Cardiac muscle cell (in vitro differentiated cells and primary cell): ENCODE measurements around the gene MAST3. TPM values are rescaled to one million over a fixed set of nuclear protein-coding genes. Genes with fewer than 3 reads are reported as not detected.

Experiments
- DNase-seq, 2 donors: peaks; one replicate each; pipeline versions ENCODE4 v3.0.0 to v3.0.0-alpha.2; 2010 to 2017; ENCODE audit warnings: low read depth in 1 of 2, low spot score in 1 of 2
- H3K27ac ChIP-seq: fragments of 200-600 bp; sonication (generic); 2 replicates; pipeline ENCODE4 v1.5.1; 2016
- H3K27me3 ChIP-seq: fragments of 200-600 bp; sonication (generic); 2 replicates; pipeline ENCODE4 v1.6.0; 2016; ENCODE audit warnings: control low read depth
- H3K36me3 ChIP-seq: fragments of 200-600 bp; sonication (generic); 2 replicates; pipeline ENCODE4 v1.5.1; 2016; ENCODE audit warnings: control low read depth
- H3K4me1 ChIP-seq: fragments of 200-600 bp; sonication (generic); 2 replicates; pipeline ENCODE4 v1.8.1; 2017; ENCODE audit warnings: low read depth, mild to moderate bottlenecking, mixed run types
- H3K4me3 ChIP-seq: fragments of 200-600 bp; sonication (generic); 2 replicates; pipeline ENCODE4 v1.5.1; 2016; ENCODE audit warnings: mild to moderate bottlenecking
- H3K9me3 ChIP-seq: fragments of 200-600 bp; sonication (generic); 2 replicates; pipeline ENCODE4 v1.5.1; 2017; ENCODE audit warnings: low read depth, mild to moderate bottlenecking, control low read depth
- polyA plus RNA-seq: library from polyadenylated mRNA; unstranded; fragments of >200 nt; fragmentation: Nextera tagmentation; extraction: Ambion mirVana; gene quantifications from 2 replicates; pipeline ENCODE4 v1.2.1, GENCODE V29; 2016
- total RNA-seq: library from RNA; depleted of rRNA; stranded (reverse); fragments of >200 nt; gene quantifications from 2 replicates; pipeline ENCODE4 v1.2.3, GENCODE V29; 2016
- TF ChIP-seq, protein P1 (sequence below): IDR thresholded peaks from 2 replicates; pipeline ENCODE4 v1.5.1; 2012; ENCODE audit warnings: low read depth, mild to moderate bottlenecking, low read length

Gene MAST3
- total and polyA plus RNA-seq, 2 experiments from 2014 or later = 5.5 to 8.1 TPM

DNA sequence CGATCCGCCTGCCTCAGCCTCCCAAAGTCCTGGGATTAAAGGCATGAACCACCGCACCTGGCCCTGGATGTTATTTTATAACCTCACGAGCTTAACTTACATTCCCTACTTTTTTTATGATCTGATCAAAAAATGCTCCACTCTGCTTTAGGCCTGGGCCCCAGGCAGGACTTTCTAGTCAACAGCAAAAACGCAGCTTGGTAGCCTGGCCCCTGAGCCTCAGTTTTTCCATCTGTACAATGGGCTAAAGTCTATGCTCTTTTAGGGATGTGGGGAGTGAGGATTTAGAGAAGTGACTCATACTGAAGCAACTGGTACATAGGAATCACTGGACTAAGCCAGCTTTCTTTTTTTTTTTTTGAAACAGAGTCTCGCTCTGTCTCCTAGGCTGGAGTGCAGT lies 43.5 kb downstream of the MAST3 start:
- Histone ChIP-seq H3K27me3 (no peaks in the 10 kb centered on the region), H3K36me3 (peaks cover 8% of the 10 kb centered on the region), H3K27ac (no peak overlapping the region), H3K4me1 (no peaks in the 10 kb centered on the region), H3K9me3 (no peaks in the 10 kb centered on the region), H3K4me3 (no peak overlapping the region)
- TF ChIP-seq, protein P1, sequence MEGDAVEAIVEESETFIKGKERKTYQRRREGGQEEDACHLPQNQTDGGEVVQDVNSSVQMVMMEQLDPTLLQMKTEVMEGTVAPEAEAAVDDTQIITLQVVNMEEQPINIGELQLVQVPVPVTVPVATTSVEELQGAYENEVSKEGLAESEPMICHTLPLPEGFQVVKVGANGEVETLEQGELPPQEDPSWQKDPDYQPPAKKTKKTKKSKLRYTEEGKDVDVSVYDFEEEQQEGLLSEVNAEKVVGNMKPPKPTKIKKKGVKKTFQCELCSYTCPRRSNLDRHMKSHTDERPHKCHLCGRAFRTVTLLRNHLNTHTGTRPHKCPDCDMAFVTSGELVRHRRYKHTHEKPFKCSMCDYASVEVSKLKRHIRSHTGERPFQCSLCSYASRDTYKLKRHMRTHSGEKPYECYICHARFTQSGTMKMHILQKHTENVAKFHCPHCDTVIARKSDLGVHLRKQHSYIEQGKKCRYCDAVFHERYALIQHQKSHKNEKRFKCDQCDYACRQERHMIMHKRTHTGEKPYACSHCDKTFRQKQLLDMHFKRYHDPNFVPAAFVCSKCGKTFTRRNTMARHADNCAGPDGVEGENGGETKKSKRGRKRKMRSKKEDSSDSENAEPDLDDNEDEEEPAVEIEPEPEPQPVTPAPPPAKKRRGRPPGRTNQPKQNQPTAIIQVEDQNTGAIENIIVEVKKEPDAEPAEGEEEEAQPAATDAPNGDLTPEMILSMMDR = no peak
- DNase-seq = no peak

DNA sequence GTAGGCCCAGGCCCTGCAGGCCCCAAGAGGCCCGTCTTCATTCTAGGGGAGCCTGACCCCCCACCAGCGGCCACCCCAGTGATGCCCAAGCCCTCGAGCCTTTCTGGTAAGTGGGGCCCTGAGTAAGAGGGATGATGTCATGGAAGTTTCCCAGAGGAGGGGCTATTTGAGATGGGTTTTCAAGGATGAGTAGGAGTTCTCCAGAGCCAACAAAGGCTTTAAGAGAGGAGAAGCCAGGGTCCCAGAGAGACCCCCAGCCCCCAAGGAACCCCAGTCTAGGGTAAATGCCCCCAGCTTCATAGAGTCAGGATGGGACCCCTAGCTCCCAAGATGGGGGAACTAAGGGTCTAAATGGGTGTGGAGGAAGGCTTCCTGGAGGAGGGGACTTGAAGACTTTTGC lies 46.3 kb downstream of the MAST3 start:
- TF ChIP-seq, protein P1 = no peak
- H3K27ac ChIP-seq = no peak overlapping the region
- H3K9me3 ChIP-seq = no peaks in the 10 kb centered on the region
- H3K27me3 ChIP-seq = no peaks in the 10 kb centered on the region
- peaks cover 8% of the 10 kb centered on the region for H3K36me3 ChIP-seq
- no peak for DNase-seq
- H3K4me3 ChIP-seq = no peak overlapping the region
- no peaks in the 10 kb centered on the region for H3K4me1 ChIP-seq

DNA sequence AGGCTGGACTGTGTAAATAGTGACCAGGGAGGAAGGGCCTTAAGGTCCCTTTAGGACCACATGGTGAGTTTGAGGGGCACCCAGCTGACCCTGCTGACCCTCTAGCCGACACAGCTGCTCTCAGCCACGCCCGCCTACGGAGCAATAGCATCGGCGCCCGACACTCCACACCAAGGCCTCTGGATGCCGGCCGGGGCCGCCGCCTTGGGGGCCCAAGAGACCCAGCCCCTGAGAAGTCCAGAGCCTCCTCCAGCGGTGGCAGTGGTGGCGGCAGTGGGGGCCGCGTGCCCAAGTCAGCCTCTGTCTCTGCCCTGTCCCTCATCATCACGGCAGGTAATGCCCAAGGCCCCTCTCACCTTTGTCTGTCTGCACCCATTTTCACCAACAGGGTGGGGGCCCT lies 46.8 kb downstream of the MAST3 start:
- no peak overlapping the region for H3K4me3 ChIP-seq
- H3K4me1 ChIP-seq = no peaks in the 10 kb centered on the region
- no peak overlapping the region for H3K27ac ChIP-seq
- no peak for DNase-seq
- TF ChIP-seq, protein P1 = no peak
- H3K9me3 ChIP-seq = no peaks in the 10 kb centered on the region
- no peaks in the 10 kb centered on the region for H3K27me3 ChIP-seq
- peaks cover 8% of the 10 kb centered on the region for H3K36me3 ChIP-seq

GRCh38 chr19:18144906-18145305 lies 47.3 kb downstream of the MAST3 start:
- no peaks in the 10 kb centered on the region for H3K9me3 ChIP-seq
- H3K36me3 ChIP-seq = peaks cover 8% of the 10 kb centered on the region
- TF ChIP-seq, protein P1 = no peak
- H3K27me3 ChIP-seq = no peaks in the 10 kb centered on the region
- no peak overlapping the region for H3K27ac ChIP-seq
- no peak overlapping the region for H3K4me3 ChIP-seq
- no peaks in the 10 kb centered on the region for H3K4me1 ChIP-seq
- no peak for DNase-seq

DNA sequence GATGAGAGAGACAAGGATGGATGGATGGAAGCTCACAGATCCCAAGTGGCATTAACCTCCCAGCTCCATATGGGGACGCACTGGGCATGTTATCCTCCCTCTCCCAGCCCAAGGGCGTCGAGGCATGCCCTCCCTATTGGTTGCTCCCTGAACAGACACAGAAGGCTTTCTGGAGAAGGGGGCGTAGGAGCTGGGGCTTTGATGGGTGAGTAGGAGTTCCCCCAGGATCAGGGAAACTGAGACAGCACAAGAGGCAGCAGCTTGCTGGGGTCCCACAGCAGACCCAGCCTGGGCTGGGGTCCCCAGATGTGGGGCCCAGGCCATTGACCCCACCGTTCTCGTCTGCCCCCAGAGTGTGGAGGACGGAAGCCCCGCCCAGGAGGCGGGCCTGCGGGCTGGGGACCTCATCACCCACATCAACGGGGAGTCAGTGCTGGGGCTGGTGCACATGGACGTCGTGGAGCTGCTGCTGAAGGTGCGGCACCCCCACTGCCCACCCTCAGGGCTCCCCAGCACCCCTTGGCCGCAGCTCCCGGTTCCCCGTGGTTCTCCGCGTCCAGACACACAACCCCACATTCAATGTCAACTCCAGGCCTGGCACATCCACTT lies 47.9 kb downstream of the MAST3 start:
- Histone ChIP-seq H3K9me3 (no peaks in the 10 kb centered on the region), H3K27ac (no peak overlapping the region), H3K27me3 (no peaks in the 10 kb centered on the region), H3K4me1 (no peaks in the 10 kb centered on the region), H3K4me3 (no peak overlapping the region), H3K36me3 (peaks cover 6% of the 10 kb centered on the region)
- TF ChIP-seq, protein P1 = no peak
- no peak for DNase-seq
